HFF-Myc (cell line): ENCODE measurements around the gene C3orf20.
"Not testable (repeated sequence)": the region's sequence is repeated elsewhere in the genome, so short reads cannot be mapped to it uniquely, and the experiment has no call there.

Experiments used
- DNase-seq: peaks from one replicate; pipeline ENCODE4 v3.0.0-alpha.2; 2011; ENCODE audit warnings: low read depth; ENCODE audit errors: extremely low read depth
- H3K4me3 ChIP-seq: replicated peaks from 2 replicates; pipeline ENCODE4 v1.5.1; 2011; ENCODE audit warnings: low read depth, mild to moderate bottlenecking, control low read depth, low read length
- CTCF ChIP-seq: IDR thresholded peaks from 2 replicates; pipeline ENCODE4 v1.5.1; 2012; ENCODE audit warnings: mild to moderate bottlenecking, low read depth, low read length, control low read depth; ENCODE audit errors: missing control alignments

C3orf20 gene

DNA sequence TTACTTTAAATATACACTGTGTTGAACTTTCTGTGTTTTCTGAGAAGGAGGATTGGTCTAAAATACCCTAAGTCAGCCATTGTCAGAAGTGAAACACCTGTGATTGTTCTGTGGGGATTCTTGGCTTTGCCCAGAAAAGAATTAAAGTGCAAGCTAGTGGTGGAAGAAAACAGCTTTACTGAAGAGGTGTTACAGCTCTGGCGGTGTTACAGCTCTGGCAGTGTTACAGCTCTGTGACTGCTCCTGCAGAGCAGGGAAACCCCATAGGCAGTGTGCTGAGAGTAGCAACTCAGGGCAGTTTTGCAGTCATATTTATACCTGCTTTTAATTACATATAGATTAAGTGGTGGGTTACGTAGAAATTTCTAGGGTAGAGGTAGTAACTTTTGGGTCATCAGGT lies 66.6 kb downstream of the C3orf20 start:
- DNase-seq = no peak
- no peak overlapping the region for H3K4me3 ChIP-seq
- no peak for TF ChIP-seq CTCF

GRCh38 chr3:14744556-14744955 lies 69.6 kb downstream of the C3orf20 start:
- no peak for TF ChIP-seq CTCF
- DNase-seq = no peak
- no peak overlapping the region for H3K4me3 ChIP-seq

GRCh38 chr3:14750650-14751049 lies 75.7 kb downstream of the C3orf20 start:
- no peak for DNase-seq
- no peak for TF ChIP-seq CTCF
- no peak overlapping the region for H3K4me3 ChIP-seq

DNA sequence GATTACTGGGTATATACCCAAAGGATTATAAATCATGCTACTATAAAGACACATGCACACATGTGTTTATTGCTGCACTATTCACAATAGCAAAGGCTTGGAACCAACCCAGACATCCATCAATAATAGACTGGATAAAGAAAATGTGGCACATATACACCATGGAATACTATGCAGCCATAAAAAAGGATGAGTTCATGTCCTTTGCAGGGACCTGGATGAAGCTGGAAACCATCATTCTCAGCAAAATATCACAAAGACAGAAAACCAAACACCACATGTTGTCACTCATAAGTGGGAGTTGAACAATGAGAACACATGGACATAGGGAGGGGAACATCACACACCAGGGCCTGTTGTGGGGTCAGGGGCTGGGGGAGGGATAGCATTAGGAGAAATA lies 78.0 kb downstream of the C3orf20 start:
- not testable (repeated sequence) for DNase-seq

GRCh38 chr3:14757153-14757700 lies 82.3 kb downstream of the C3orf20 start:
- DNase-seq = no peak
- no peak overlapping the region for H3K4me3 ChIP-seq
- no peak for TF ChIP-seq CTCF

More for the DNA sequence above, 78.0 kb downstream of the C3orf20 start:
- H3K4me3 ChIP-seq = not testable (repeated sequence)

DNA sequence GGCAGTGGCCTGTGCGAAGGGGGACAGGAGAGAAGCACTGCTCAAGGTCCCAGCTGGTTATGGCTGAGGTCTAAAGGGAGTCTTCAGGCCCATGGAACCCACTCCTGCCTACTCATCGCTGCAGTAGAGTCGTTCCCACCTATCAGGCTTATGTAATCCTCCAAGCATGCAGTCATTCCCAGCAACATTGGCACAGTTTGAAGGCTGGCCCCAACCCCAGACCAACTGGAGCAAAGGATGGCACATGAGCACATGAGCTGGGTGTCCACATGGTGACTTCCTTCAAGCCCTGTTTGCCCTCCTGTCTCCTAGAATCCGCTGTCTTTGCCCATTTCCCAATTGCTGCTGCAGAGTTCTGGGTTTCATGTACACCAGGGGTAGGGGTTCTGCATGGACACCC lies 83.4 kb downstream of the C3orf20 start:
- no peak for DNase-seq
- no peak for TF ChIP-seq CTCF
- H3K4me3 ChIP-seq = no peak overlapping the region

DNA sequence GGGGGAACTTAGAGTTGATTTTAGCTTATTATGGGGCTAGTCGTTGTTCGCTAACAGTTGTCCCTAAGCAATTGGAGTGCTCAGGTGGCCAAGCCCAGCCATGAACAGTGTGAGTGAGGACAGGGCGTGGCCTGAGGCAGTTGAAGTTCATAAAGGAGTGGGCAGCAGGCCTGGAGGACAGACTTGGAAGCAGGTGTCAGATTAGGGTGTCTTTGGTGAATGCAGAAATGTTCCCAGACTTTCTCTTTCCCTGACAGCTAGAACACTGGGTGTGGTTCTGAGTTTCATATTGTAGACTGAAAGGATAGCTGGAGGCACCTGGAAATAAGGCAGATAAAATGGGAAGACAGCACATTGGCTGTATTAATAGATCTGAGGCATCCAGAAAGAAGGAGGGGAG lies 84.0 kb downstream of the C3orf20 start:
- H3K4me3 ChIP-seq = no peak overlapping the region
- TF ChIP-seq CTCF = no peak
- no peak for DNase-seq
